Measurements from ENCODE around the gene FIGN.

GRCh38 chr2:163681745-163682144, 54.1 kb downstream of the FIGN start:
- no peak for TF ChIP-seq USF2 (IDR thresholded peaks at IDR 0.05; ENCODE audit: low read length)
- TF ChIP-seq CTCF (IDR thresholded peaks at IDR 0.05; ENCODE audit: control extremely low read depth in 1 of 3, insufficient read depth in 1 of 3, low read depth in 1 of 3, low read length in 3 of 3) = no peak
- no peak for TF ChIP-seq TAF1 (IDR thresholded peaks at IDR 0.05; ENCODE audit: low read depth, low read length)
- TF ChIP-seq EGR1 (IDR thresholded peaks at IDR 0.05; ENCODE audit: borderline replicate concordance, low read depth, low read length) = no peak
- TF ChIP-seq CREB1 (IDR thresholded peaks at IDR 0.05) = no peak
- no peak for TF ChIP-seq POLR2A (IDR thresholded peaks at IDR 0.05; ENCODE audit: control extremely low read depth in 1 of 2, low read depth in 2 of 2, low read length in 2 of 2)
- no peak for TF ChIP-seq YY1 (IDR thresholded peaks at IDR 0.05; ENCODE audit: low read depth, low read length)
- TF ChIP-seq POLR2AphosphoS5 (IDR thresholded peaks at IDR 0.05; ENCODE audit: low read depth, low read length) = no peak
- TF ChIP-seq EP300 (IDR thresholded peaks at IDR 0.05; ENCODE audit: borderline replicate concordance in 1 of 2, low read depth in 2 of 2, low read length in 2 of 2) = no peak
- TF ChIP-seq CBX5 (IDR thresholded peaks at IDR 0.05; ENCODE audit: low read depth, low read length) = no peak

All from H1 (cell line).